ENCODE results near the gene FNIP1.

- no peak for TF ChIP-seq POLR2AphosphoS5 (IDR thresholded peaks at IDR 0.05; ENCODE audit: low read depth, low read length)
- TF ChIP-seq FOSL2 (IDR thresholded peaks at IDR 0.05; ENCODE audit: borderline replicate concordance, low read depth): no peak
- no peak for TF ChIP-seq GABPA (IDR thresholded peaks at IDR 0.05; ENCODE audit: low read depth)
- TF ChIP-seq, protein P1, sequence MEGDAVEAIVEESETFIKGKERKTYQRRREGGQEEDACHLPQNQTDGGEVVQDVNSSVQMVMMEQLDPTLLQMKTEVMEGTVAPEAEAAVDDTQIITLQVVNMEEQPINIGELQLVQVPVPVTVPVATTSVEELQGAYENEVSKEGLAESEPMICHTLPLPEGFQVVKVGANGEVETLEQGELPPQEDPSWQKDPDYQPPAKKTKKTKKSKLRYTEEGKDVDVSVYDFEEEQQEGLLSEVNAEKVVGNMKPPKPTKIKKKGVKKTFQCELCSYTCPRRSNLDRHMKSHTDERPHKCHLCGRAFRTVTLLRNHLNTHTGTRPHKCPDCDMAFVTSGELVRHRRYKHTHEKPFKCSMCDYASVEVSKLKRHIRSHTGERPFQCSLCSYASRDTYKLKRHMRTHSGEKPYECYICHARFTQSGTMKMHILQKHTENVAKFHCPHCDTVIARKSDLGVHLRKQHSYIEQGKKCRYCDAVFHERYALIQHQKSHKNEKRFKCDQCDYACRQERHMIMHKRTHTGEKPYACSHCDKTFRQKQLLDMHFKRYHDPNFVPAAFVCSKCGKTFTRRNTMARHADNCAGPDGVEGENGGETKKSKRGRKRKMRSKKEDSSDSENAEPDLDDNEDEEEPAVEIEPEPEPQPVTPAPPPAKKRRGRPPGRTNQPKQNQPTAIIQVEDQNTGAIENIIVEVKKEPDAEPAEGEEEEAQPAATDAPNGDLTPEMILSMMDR (IDR thresholded peaks at IDR 0.05): no peak
- TF ChIP-seq SMC3 (IDR thresholded peaks at IDR 0.05; ENCODE audit: low read depth, low read length): no peak
- no peak for TF ChIP-seq FOXM1 (IDR thresholded peaks at IDR 0.05; ENCODE audit: low read depth)
- TF ChIP-seq SIN3A (IDR thresholded peaks at IDR 0.05; ENCODE audit: borderline replicate concordance, low read depth, low read length): no peak
- TF ChIP-seq NFIC (IDR thresholded peaks at IDR 0.05; ENCODE audit: borderline replicate concordance): no peak
These were observed 162.6 kb downstream of the FNIP1 start for GRCh38 chr5:131634238-131634637.
